Stimulated activated CD8-positive, alpha-beta memory T cell treated with anti-CD3 and anti-CD28 coated beads, Interleukin-7, amount 100 ng/mL, for 24 hours (primary cell): ENCODE results near the gene PNMA1.

Experiments used
- DNase-seq: peaks from one replicate; pipeline ENCODE4 v3.0.0-alpha.2; 2020; ENCODE audit warnings: low read depth

The PNMA1 gene

DNA sequence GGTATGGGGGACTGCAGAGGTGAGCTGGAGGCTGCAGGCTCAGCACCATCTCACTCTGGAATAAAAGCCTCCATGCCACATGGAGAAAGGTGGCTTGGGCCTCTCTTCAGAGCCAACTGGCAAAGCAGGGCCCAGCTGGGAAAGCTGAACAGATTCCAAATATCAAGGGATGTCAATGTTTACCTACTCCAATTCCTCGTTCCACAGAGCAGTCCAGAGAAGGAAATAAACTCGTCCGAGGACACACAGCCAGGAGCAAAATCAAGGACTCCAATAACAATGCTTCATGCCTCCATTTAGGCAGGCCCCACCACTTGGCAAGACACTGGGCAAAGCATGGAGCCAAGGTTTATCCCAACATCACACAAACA lies 36.3 kb upstream of the PNMA1 start:
- no peak for DNase-seq

DNA sequence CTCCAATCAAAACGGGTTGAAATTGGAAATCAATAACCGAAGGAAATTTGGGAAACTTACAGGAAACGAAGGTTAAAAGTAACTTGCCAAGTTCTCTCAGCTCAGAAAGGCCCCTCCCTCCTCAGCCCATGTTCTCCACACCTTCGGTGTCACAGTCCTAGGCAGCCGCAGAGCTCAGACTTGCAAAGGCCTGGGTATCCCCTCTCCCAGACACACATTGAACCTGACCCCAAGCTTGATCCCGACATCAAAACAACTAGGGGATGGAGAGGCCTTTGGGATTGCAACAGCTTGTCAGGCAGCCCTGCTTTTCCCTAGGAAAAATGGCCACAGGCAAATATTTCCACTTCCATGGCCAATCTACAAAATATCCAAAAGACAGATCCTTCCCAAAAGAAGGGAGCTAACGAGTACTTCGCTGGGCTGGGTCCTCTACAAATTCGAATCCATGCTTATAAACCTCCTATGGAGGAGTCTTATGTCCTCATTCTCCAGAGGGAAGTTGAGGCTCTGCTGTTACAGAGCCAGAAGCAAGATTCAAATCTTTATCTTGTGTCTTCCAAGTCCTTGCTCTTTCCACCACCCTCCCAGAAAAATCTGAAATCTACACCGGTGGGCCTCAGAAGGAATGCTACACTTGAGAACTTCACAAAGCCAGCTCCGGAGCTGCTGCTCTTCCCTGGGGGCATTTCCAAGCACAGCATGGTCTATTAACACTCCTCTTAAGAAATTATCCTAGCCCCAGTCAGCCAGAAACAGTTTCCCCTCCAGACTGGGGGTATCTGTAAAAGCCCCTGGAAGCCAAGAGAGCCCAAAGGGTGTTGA lies 35.7 kb upstream of the PNMA1 start:
- no peak for DNase-seq

GRCh38 chr14:73748858-73749357 lies 34.7 kb upstream of the PNMA1 start:
- no peak for DNase-seq

DNA sequence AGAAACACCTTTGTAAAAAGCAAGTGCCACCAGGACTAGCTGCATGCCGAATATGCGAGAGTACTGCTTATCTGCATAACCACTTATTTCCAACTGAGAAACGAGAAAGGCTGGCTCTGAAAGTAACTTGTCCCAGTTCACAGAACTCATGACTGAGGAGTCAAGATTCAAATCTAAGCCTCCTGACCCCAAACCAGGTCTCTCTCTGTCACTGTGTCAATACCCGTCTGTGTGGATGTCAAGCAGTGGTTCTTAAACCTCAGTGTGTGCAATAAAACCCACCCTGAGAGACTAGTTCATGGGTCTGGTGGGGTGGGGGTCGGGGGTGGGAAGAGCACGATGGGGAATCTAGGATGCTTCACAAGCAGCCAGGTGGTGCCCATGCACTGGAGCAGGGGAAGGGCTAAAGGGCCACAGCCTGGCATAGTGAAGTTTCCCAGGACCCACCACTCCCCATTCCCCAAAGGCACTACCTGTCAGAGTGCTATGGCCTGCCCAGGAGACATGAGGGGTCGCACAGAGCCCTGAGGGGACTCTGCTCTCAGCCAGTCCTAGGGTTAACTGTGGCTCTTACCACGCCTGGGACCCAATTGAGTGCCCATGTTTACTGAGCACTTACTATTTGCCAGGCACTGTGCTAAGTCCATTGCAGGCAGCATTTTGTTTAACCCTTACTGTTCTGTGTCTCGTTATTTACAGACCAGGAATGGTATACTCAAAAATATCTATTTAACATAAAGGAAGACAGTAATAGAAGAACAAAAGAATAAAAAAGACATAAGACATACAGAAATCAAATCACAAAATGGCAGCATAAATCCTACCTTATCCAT lies 33.4 kb upstream of the PNMA1 start:
- DNase-seq, result no peak

- DNase-seq, result no peak
These were observed 32.6 kb upstream of the PNMA1 start for GRCh38 chr14:73746520-73747378.

GRCh38 chr14:73745571-73746519 lies 31.7 kb upstream of the PNMA1 start:
- DNase-seq, result no peak

GRCh38 chr14:73744874-73745529 lies 30.8 kb upstream of the PNMA1 start:
- DNase-seq, result no peak

DNA sequence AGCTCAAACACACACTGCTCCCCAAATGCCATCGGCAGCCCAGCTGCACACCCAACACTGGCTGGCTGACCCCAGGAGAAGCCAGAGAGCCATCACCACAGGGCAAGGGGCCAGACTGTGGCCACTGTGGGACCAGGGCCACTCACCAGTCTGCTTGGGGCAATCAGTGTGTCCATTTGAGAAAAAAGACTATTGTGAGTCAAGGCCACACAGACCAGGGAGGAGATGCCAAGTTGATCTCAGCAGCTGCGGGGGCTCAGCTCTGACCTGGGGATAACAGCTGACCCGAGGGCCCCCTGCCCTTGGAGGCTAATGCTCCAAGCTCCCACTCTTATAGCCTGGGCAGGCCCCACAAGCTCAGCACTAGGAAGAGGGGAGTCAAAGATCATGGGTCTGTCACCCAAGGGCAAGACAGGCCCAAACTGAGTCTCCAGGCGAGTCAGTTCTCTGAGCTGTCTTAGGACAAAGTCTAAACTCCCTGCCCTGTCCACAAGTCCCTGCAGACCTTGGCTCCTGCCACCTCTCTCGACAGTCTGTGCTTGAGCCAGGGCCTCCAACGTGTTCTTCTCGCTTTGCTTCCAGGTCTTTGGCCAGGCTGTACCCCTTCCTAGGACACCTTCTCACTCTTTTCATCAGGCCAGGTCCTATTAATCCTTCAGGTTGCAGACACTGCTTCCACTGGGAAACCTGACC lies 30.1 kb upstream of the PNMA1 start:
- DNase-seq, result no peak

DNA sequence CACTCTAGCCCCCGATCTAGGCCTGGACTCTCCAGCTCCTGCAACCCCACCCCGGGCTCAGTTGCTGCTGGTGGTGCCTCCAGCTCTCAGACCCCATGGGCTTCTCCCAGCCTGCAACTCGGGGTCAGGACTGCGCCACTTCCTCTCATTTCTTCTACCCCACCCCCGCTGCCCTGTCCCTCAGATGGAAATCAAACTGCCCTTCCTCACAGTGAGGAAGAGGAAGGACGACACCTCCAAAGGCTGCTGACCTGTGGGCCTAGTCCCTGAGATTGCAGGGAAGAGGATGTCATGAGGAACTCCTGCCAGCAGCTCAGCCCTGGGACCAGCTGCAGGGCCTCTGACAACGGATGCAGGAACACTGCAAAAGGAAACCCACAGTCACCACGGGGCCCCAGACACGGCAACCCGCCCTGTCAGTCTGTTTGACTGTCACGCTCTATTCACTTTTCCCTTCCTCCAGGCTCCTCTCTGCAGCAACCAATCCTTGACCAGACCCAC lies 29.3 kb upstream of the PNMA1 start:
- DNase-seq, result no peak

- no peak for DNase-seq
These were observed 28.5 kb upstream of the PNMA1 start for GRCh38 chr14:73742520-73743238.

GRCh38 chr14:73741876-73742519 lies 27.8 kb upstream of the PNMA1 start:
- no peak for DNase-seq

- DNase-seq, result no peak
These were observed 27.2 kb upstream of the PNMA1 start for GRCh38 chr14:73741386-73741875.

GRCh38 chr14:73740618-73741326 lies 26.6 kb upstream of the PNMA1 start:
- no peak for DNase-seq

DNA sequence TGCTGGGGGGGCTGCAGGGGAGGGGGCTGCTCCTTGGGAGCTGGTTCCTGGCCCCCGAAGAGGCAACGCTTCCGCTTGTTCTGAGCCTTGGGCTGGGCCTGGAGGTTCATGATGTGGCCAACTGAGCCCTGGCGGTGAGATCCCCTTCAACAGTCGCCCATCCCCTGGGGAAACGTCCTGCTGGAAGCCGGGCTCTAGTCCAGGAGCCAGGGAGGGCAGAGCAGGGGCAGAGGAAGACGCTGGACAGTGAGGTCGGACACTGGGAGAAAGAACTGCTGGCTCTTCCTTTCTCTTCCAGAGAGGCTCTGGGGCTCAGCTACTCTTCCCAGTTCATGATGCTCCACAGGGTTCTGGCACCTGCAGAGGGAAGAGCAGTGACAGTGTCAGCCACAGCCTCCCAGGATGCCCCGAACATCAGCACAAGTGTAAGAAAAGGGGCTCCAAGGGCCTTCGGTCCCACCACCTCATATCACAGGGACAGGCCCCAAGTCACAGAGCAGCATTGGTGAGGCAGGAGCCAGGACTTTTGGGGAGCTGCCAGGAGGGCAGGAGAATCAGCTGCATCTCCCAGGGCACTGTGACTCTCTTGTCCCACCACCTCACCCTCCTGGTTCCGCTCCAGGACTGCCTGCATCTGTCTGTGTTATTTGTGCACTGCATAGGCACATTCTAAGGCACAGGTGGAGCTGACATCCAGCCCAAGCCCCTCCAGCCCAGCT lies 25.9 kb upstream of the PNMA1 start:
- DNase-seq, result no peak

- no peak for DNase-seq
These were observed 25.2 kb upstream of the PNMA1 start for GRCh38 chr14:73739174-73739898.

DNA sequence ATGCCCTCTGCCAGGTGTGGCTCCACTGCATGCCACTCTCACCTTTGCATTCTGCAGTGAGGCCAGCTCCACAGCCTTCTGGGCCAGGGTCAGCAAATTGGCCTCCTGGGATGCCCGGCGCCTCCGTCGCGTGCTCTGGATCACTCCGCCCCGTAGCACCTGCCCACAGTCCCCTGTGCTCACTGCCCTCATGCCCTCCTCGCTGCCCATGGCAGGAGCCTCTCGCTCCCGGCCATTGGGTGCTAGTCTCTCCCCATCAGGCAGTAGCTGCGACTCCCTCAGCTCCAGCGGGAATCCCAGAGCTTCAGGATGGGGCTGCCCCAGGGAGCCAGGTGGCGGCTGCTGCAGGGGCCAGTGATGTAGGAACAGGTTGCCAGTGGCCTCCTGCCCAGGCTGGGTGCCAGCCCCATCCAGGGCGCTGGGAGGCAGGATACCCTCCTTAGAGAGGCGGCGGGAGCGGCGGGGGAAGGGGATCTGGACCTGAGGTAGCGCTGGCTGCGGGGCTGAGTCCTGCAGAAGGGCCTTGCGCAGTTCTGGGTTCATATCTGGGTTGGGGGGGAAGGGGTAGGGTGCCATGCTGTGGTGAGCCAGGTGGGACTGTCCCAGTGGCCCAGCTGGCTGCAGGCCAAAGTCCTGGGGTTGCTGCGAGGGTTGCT lies 24.5 kb upstream of the PNMA1 start:
- no peak for DNase-seq
